Measurements from ENCODE around the gene SCAMP2.

SCAMP2 gene

DNA sequence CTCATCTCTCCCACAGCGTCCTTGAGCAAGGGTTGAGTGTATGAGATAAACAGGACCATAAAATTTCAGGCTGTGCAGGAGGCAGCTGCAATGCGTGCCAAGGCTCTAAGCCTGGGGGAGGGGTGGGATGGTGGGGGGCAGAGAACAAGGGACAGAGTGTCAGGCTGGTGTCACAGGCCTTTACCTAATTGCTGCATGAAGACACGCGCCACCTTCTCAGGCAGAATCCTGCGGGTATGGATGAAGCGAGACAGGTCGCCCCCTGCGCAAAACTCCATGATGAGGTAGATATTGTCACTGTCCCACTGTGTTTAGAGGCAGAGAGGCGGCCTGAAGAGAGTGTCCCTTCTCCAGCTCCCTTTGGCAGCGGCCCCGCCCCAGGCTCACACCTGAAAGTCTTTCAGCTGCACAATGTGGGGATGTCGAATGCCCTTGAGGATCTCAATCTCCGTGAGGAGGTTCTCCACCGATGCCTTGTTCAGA, 31.2 kb downstream of the SCAMP2 start:
- Histone ChIP-seq H3K4me3 (ENCODE audit: low read depth in 1 of 2, low read length in 2 of 2) (peak overlapping the region; percentile 77 to 89), H3K36me3 (ENCODE audit: control insufficient read depth in 1 of 2, insufficient read depth in 2 of 2, low read length in 2 of 2) (peaks cover 9 to 39% of the 10 kb centered on the region in 2 donors), H3K9ac (ENCODE audit: low read depth in 1 of 2, low read length in 2 of 2) (peak overlapping the region; percentile 77 to 85), H3K27me3 (ENCODE audit: control insufficient read depth in 1 of 2, insufficient read depth in 2 of 2, low read length in 2 of 2) (no peaks in the 10 kb centered on the region), H3K4me1 (ENCODE audit: control insufficient read depth in 1 of 2, insufficient read depth in 2 of 2, low read length in 2 of 2) (peaks cover 28 to 32% of the 10 kb centered on the region in 2 donors), H3K9me3 (ENCODE audit: control insufficient read depth in 1 of 2, low read length in 2 of 2) (no peaks in the 10 kb centered on the region), H3K27ac (ENCODE audit: low read depth, low read length) (no peak overlapping the region)

DNA sequence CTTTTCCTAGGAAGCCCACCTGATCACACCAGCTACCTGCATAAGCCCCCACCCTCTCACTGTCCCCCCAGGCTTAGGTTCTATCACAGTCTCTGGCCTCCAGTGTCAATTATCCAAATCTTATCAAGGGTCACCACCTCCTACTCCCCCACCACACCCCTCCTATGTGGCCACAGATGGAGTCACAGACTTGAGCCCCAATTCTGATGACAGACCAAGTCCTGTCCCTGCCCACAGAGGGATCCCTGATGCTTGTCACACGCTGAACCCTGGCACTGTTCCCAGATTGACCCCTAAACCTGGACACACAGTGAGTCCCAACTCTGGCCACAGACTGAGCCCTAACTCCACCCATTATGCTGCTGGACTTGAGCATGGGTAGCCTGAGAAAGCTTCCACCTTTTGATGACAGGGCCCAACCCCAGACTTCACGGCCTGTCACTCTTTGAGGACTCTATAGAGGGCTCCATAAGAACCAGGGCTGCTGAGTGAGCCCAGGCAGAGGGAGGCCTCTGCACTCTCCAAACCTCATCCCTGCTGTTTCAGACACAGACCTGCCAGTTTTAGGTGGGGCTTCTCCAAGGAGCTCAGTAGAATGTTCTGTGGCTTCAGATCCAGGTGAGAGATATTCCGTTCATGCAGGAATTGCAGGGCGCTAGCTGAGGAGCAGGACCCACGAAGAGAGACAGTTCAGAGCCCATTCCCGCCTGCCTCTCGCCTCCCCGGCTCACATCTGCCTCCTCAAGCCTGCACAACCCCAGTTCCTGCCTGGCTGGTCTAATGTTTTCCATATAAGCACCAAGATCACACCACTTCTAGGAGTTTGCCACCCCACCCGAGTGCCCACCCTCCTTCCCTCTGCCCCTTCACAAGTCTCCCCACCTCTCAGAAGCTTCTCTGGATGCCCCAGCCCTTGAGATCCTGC, 32.1 kb downstream of the SCAMP2 start:
- H3K27me3 ChIP-seq (ENCODE audit: control insufficient read depth in 1 of 2, insufficient read depth in 2 of 2, low read length in 2 of 2) = no peaks in the 10 kb centered on the region
- no peaks in the 10 kb centered on the region for H3K9me3 ChIP-seq (ENCODE audit: control insufficient read depth in 1 of 2, low read length in 2 of 2)
- H3K9ac ChIP-seq (ENCODE audit: low read depth in 1 of 2, low read length in 2 of 2) = peak overlapping the region; percentile 77 to 85
- peak overlapping the region; percentile 77 to 89 for H3K4me3 ChIP-seq (ENCODE audit: low read depth in 1 of 2, low read length in 2 of 2)
- H3K27ac ChIP-seq (ENCODE audit: low read depth, low read length) = no peak overlapping the region
- H3K4me1 ChIP-seq (ENCODE audit: control insufficient read depth in 1 of 2, insufficient read depth in 2 of 2, low read length in 2 of 2) = peaks cover 28 to 32% of the 10 kb centered on the region in 2 donors
- H3K36me3 ChIP-seq (ENCODE audit: control insufficient read depth in 1 of 2, insufficient read depth in 2 of 2, low read length in 2 of 2) = peaks cover 13 to 44% of the 10 kb centered on the region in 2 donors

DNA sequence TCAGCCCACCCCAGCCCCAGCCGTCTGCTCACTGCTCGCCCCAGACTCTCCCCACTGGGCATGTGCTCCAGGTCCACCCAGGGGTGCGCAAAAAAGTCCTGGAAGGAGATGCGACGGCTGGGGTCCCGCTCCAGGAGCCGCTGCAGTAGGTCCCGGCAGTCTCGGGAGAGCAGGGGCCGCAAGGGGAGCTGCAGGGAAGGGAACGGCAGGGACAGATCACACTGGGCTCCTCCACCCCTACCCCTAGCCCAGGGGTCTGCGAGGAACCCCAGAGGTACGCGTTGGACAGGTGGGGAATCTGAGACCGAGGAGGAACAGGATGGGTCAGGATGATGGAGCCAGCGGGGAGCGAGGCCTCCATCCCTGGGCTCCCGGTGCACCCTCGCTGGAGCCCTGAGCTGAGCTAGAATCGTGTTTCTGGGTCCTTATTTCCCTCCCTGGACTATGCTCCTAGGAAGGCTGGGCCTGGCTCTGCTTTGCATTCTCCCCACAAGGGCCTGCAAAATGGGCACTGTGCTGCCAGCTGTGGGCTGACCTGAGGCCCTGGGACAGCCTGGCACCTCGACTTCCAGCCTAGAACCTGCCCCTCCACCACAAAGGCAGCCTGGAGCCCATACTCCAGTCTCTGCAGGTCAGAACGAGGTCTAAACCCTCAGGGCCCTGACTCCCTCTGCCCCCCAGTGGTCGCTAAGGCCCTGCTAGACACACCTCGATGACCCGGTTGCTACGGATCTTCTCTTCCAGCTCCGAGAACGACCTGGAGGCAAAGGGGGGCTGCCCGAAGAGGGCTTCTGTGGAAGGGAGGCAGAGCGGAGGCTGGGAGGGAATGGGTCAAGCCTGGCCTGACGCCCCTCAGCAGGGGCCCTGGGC, 33.4 kb downstream of the SCAMP2 start:
- H3K9ac ChIP-seq (ENCODE audit: low read depth in 1 of 2, low read length in 2 of 2) = no peak overlapping the region

DNA sequence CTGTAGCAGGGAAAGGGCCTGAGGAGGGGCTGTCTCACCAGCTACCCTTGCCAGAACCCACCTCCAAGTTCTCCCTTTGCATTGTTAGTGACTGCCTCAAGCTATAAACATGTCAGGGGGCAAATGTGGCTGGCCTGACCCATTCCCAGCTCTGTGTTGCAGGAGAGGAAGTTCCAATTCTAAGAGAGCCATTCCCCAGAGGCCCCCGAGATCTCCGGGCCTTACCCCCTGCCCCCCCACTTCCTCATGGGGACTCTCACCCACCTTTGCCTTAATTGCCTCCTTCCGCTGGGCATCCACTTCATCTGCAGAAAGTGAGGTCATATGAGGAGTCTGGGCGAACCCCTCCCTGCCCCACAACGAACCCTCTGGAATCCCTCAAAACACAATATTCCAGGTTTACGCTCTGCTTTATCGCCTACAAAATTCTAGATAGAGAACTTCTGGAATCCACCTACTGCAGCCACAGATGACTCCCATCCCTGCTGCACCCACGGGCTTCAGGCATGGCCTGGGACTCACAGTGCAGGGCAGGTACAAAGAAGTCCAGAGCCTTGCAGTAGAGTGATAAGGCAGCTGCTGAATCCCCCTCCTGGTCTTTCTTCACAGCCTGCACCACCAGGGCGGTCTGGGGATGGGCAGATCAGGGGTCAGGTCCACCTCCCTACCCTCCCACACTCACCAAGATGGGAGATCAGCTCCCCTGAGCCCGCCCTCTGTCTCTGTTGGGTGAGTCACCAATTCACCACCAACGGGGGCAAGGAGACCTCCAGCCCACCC, 34.2 kb downstream of the SCAMP2 start:
- Histone ChIP-seq H3K9me3 (ENCODE audit: control insufficient read depth in 1 of 2, low read length in 2 of 2) (no peaks in the 10 kb centered on the region), H3K4me3 (ENCODE audit: low read depth in 1 of 2, low read length in 2 of 2) (no peak overlapping the region), H3K9ac (ENCODE audit: low read depth in 1 of 2, low read length in 2 of 2) (no peak overlapping the region), H3K36me3 (ENCODE audit: control insufficient read depth in 1 of 2, insufficient read depth in 2 of 2, low read length in 2 of 2) (peaks cover 7 to 36% of the 10 kb centered on the region in 2 donors), H3K4me1 (ENCODE audit: control insufficient read depth in 1 of 2, insufficient read depth in 2 of 2, low read length in 2 of 2) (peaks cover 25 to 27% of the 10 kb centered on the region in 2 donors), H3K27me3 (ENCODE audit: control insufficient read depth in 1 of 2, insufficient read depth in 2 of 2, low read length in 2 of 2) (no peaks in the 10 kb centered on the region), H3K27ac (ENCODE audit: low read depth, low read length) (no peak overlapping the region)

More for the DNA sequence above, 33.4 kb downstream of the SCAMP2 start:
- Histone ChIP-seq H3K4me1 (ENCODE audit: control insufficient read depth in 1 of 2, insufficient read depth in 2 of 2, low read length in 2 of 2) (peaks cover 28 to 32% of the 10 kb centered on the region in 2 donors), H3K9me3 (ENCODE audit: control insufficient read depth in 1 of 2, low read length in 2 of 2) (no peaks in the 10 kb centered on the region), H3K27ac (ENCODE audit: low read depth, low read length) (no peak overlapping the region), H3K4me3 (ENCODE audit: low read depth in 1 of 2, low read length in 2 of 2) (no peak overlapping the region), H3K27me3 (ENCODE audit: control insufficient read depth in 1 of 2, insufficient read depth in 2 of 2, low read length in 2 of 2) (no peaks in the 10 kb centered on the region), H3K36me3 (ENCODE audit: control insufficient read depth in 1 of 2, insufficient read depth in 2 of 2, low read length in 2 of 2) (peaks cover 7 to 36% of the 10 kb centered on the region in 2 donors)

DNA sequence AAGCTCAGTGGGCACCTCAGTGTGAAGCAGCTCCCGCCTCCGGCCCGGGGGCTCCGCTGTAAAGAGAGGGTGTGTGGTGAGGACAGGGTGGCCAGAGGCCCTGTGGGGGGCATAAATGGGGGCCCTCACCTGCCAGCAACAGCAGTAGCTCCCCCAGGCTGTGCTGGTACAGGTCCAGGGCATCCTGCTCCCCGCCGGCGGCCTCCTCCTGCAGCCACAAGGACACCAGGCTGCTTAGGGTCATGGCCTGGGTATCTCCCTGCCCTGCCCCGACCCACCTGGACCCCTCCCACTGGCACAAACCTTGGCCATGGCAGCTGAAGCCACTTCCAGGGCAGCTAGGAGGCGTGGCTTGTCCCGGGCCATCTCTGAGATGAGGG, 35.0 kb downstream of the SCAMP2 start:
- H3K27ac ChIP-seq (ENCODE audit: low read depth, low read length) = no peak overlapping the region

DNA sequence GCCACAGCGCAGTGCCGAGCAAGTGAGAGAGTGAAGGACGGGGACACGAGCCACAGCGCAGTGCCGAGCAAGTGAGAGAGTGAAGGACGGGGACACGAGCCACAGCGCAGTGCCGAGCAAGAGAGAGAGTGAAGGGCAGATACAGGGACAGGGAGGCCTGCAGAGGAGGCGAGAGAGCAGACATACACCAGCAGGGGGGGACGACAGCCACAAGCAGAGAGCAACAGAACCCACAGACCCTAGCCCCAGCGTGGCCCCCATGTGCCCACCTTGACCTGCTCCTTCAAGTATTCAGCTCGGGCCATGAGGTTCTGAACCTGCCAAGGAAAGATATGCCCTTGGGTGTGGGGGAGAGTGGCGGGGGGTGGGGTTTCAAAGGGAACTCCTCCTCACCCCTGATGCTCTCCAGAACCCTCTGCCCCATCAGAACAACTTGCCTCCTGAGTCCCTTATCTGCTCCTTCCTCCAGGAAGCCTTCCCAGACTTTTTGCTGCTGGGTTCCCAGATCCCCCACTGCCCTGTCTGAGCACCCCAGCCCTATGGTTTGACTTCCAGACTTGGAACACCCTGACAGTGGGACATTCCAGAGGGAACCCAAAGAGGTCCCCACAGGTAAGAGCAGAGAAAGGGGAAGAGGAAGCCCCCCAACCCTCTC, 35.6 kb downstream of the SCAMP2 start:
- H3K4me3 ChIP-seq (ENCODE audit: low read depth in 1 of 2, low read length in 2 of 2) = no peak overlapping the region
- no peaks in the 10 kb centered on the region for H3K27me3 ChIP-seq (ENCODE audit: control insufficient read depth in 1 of 2, insufficient read depth in 2 of 2, low read length in 2 of 2)
- peaks cover 7 to 36% of the 10 kb centered on the region in 2 donors for H3K36me3 ChIP-seq (ENCODE audit: control insufficient read depth in 1 of 2, insufficient read depth in 2 of 2, low read length in 2 of 2)
- no peak overlapping the region for H3K9ac ChIP-seq (ENCODE audit: low read depth in 1 of 2, low read length in 2 of 2)
- H3K4me1 ChIP-seq (ENCODE audit: control insufficient read depth in 1 of 2, insufficient read depth in 2 of 2, low read length in 2 of 2) = peaks cover 27 to 28% of the 10 kb centered on the region in 2 donors
- no peak overlapping the region for H3K27ac ChIP-seq (ENCODE audit: low read depth, low read length)
- H3K9me3 ChIP-seq (ENCODE audit: control insufficient read depth in 1 of 2, low read length in 2 of 2) = no peaks in the 10 kb centered on the region

More for the DNA sequence above, 35.0 kb downstream of the SCAMP2 start:
- peaks cover 7 to 36% of the 10 kb centered on the region in 2 donors for H3K36me3 ChIP-seq (ENCODE audit: control insufficient read depth in 1 of 2, insufficient read depth in 2 of 2, low read length in 2 of 2)
- no peak overlapping the region for H3K9ac ChIP-seq (ENCODE audit: low read depth in 1 of 2, low read length in 2 of 2)
- H3K9me3 ChIP-seq (ENCODE audit: control insufficient read depth in 1 of 2, low read length in 2 of 2) = no peaks in the 10 kb centered on the region
- H3K4me1 ChIP-seq (ENCODE audit: control insufficient read depth in 1 of 2, insufficient read depth in 2 of 2, low read length in 2 of 2) = peaks cover 23 to 25% of the 10 kb centered on the region in 2 donors
- no peak overlapping the region for H3K4me3 ChIP-seq (ENCODE audit: low read depth in 1 of 2, low read length in 2 of 2)
- no peaks in the 10 kb centered on the region for H3K27me3 ChIP-seq (ENCODE audit: control insufficient read depth in 1 of 2, insufficient read depth in 2 of 2, low read length in 2 of 2)

DNA sequence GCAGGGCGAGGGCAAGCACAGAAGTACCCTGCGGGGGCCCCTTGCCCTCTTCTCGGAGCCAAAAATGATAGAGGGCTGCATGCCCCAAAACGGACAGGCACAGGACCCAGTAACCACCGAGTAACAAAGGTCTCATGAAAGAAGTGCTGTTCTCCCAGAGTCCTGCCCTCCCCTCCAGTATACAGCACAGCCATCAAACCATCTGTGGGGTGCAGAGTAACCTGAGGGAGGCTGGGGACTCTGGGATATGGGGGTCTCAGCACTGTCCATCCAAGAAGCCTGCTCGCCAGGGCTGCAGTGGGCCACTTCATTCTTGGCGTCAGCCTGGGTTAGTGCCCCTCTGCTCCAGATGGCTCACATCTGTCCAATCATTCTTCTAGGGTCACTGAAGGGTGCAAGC, 36.3 kb downstream of the SCAMP2 start:
- Histone ChIP-seq H3K36me3 (ENCODE audit: control insufficient read depth in 1 of 2, insufficient read depth in 2 of 2, low read length in 2 of 2) (peaks cover 7 to 36% of the 10 kb centered on the region in 2 donors), H3K27me3 (ENCODE audit: control insufficient read depth in 1 of 2, insufficient read depth in 2 of 2, low read length in 2 of 2) (no peaks in the 10 kb centered on the region), H3K9ac (ENCODE audit: low read depth in 1 of 2, low read length in 2 of 2) (no peak overlapping the region), H3K4me1 (ENCODE audit: control insufficient read depth in 1 of 2, insufficient read depth in 2 of 2, low read length in 2 of 2) (peaks cover 30% of the 10 kb centered on the region in 2 donors), H3K4me3 (ENCODE audit: low read depth in 1 of 2, low read length in 2 of 2) (no peak overlapping the region), H3K9me3 (ENCODE audit: control insufficient read depth in 1 of 2, low read length in 2 of 2) (no peaks in the 10 kb centered on the region), H3K27ac (ENCODE audit: low read depth, low read length) (no peak overlapping the region)

DNA sequence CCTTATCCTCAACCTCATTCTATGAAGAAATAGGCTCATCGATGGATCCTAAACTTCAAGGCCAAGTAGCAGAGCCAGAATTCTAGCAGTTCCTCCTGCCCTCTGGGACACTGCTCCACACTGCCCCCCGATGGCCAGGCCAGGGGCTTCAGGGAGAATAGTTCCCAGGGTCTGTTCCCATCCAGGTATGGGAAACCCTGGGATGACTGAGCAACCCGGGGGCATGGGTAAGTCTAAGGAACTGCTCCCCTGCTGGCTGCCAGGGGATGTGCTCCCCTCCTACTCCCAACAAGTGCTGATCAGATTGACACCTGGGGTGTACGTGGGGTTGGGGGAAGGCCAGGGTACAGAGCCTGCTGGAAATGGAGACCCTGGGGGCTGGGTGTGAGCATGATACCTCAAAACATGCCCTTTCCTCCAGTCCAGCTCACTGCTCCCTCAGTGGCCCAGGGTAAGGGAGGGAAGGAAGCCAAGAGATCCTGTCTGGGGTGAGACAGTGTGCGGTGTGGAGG, 37.8 kb downstream of the SCAMP2 start:
- Histone ChIP-seq H3K36me3 (ENCODE audit: control insufficient read depth in 1 of 2, insufficient read depth in 2 of 2, low read length in 2 of 2) (peaks cover 7 to 33% of the 10 kb centered on the region in 2 donors), H3K9ac (ENCODE audit: low read depth in 1 of 2, low read length in 2 of 2) (no peak overlapping the region)

More for the DNA sequence above, 37.8 kb downstream of the SCAMP2 start:
- Histone ChIP-seq H3K4me3 (ENCODE audit: low read depth in 1 of 2, low read length in 2 of 2) (no peak overlapping the region), H3K27me3 (ENCODE audit: control insufficient read depth in 1 of 2, insufficient read depth in 2 of 2, low read length in 2 of 2) (no peaks in the 10 kb centered on the region), H3K9me3 (ENCODE audit: control insufficient read depth in 1 of 2, low read length in 2 of 2) (no peaks in the 10 kb centered on the region), H3K27ac (ENCODE audit: low read depth, low read length) (no peak overlapping the region), H3K4me1 (ENCODE audit: control insufficient read depth in 1 of 2, insufficient read depth in 2 of 2, low read length in 2 of 2) (peaks cover 23 to 24% of the 10 kb centered on the region in 2 donors)

All from duodenal mucosa (tissue), 2 donors.